Chondrocyte (in vitro differentiated cells): ENCODE measurements around the gene RMND5A. TPM values are rescaled to one million over a fixed set of nuclear protein-coding genes. Genes with fewer than 3 reads are reported as not detected.

Source experiments
- DNase-seq: peaks from one replicate; pipeline ENCODE4 v3.0.0; 2021; ENCODE audit warnings: mixed read lengths, low spot score
- H3K27ac Mint-ChIP-seq: one replicate; pipeline ENCODE4 v1.8.0; 2021; ENCODE audit warnings: mild to moderate bottlenecking, moderate library complexity, mixed read lengths; ENCODE audit not compliant: unreplicated experiment
- H3K27me3 Mint-ChIP-seq: 2 replicates; pipeline ENCODE4 v1.8.0; 2021; ENCODE audit warnings: low read depth, mixed read lengths
- H3K36me3 Mint-ChIP-seq: 2 replicates; pipeline ENCODE4 v1.8.0; 2021; ENCODE audit warnings: low read depth, mixed read lengths
- H3K4me1 Mint-ChIP-seq: 2 replicates; pipeline ENCODE4 v1.8.0; 2021; ENCODE audit warnings: low read depth, mild to moderate bottlenecking, mixed read lengths
- H3K4me3 Mint-ChIP-seq: one replicate; pipeline ENCODE4 v1.8.0; 2021; ENCODE audit warnings: mild to moderate bottlenecking, moderate library complexity, mixed read lengths; ENCODE audit not compliant: unreplicated experiment
- H3K9me3 Mint-ChIP-seq: 2 replicates; pipeline ENCODE4 v1.8.0; 2021; ENCODE audit warnings: low read depth, mixed read lengths
- total RNA-seq: library from RNA; stranded (reverse); gene quantifications from 3 replicates; pipeline ENCODE4 v1.2.1, GENCODE V29; 2021
- TF ChIP-seq, protein P1 (sequence below): fragments of 200-600 bp; sonication (generic); IDR thresholded peaks from 2 replicates; pipeline ENCODE4 v1.5.0; 2021; ENCODE audit warnings: antibody characterized with exemption, mild to moderate bottlenecking, moderate library complexity

RMND5A gene
- total RNA-seq, 1 donor from 2014 or later = 24.0 TPM

DNA sequence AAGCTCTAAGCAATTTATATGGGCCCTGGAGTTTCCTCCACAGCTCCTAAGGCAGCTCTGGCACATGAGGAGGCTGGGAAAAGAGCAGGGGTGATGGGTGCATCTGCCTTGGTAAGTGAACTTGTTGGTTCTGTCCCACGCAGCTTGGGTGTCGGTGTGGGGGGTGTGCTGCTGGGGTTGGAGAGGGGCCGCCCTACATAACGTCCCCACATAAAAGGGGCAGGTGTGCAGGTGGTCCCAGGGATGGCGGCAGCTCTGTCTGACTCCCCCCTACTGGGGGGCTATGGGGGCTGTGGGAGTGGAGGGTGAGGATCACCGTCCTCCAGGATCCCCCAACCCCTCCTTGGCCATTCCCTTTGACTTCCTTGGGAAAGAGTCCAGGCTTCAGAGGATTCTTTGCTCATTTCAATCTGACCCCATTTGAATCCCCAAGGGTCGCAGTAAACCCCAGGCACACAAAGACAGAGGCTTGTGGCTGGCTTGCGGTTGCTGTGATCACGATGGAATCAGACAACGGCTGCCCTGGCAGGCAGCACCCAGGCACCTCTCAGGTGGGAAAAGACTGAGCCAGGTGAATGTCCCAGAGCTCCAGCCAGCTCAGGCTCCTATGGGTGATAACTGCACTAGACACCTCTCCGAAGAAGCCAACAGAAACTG, 105.1 kb downstream of the RMND5A start:
- no peak overlapping the region for H3K4me3 Mint-ChIP-seq
- TF ChIP-seq, protein P1, sequence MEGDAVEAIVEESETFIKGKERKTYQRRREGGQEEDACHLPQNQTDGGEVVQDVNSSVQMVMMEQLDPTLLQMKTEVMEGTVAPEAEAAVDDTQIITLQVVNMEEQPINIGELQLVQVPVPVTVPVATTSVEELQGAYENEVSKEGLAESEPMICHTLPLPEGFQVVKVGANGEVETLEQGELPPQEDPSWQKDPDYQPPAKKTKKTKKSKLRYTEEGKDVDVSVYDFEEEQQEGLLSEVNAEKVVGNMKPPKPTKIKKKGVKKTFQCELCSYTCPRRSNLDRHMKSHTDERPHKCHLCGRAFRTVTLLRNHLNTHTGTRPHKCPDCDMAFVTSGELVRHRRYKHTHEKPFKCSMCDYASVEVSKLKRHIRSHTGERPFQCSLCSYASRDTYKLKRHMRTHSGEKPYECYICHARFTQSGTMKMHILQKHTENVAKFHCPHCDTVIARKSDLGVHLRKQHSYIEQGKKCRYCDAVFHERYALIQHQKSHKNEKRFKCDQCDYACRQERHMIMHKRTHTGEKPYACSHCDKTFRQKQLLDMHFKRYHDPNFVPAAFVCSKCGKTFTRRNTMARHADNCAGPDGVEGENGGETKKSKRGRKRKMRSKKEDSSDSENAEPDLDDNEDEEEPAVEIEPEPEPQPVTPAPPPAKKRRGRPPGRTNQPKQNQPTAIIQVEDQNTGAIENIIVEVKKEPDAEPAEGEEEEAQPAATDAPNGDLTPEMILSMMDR = no peak
- H3K36me3 Mint-ChIP-seq = peaks cover 4% of the 10 kb centered on the region
- peaks cover 34% of the 10 kb centered on the region for H3K27me3 Mint-ChIP-seq
- no peaks in the 10 kb centered on the region for H3K4me1 Mint-ChIP-seq
- H3K9me3 Mint-ChIP-seq = peaks cover 13% of the 10 kb centered on the region
- DNase-seq = no peak
- no peak overlapping the region for H3K27ac Mint-ChIP-seq

DNA sequence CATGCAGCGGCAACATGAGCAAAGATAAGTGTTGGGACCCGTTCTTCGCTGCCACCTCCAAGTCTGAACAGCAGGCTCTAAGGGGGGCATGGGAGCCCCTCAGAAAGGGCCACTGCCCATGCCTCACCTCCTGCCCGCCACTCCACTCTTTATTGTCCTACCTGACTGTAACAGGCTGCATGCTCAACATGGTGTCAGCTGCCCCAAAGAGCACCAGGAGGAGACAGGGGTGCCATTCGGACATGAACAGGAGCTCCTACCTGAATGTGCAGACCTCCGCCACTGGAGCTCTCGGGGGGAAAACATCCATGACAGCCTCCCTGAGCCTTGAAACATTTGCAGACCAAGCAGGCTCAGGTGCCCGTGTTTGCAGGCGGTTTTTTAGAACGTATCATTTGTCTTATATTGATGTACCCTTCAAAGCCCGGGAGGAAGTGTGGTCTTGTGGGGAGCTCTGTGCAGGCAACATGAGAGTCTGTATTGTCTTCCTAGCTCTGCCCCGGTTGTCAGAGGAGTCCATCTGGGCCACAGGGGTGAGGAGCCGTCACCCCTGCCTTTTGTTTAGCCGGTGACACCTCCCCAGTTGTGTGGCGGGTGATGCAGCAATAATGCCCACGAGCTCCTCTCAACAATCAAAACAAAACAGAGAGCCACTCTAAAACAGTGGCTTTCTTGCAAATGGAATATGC, 105.7 kb downstream of the RMND5A start:
- Mint-ChIP-seq H3K36me3 (peaks cover 4% of the 10 kb centered on the region), H3K27ac (no peak overlapping the region), H3K9me3 (peaks cover 13% of the 10 kb centered on the region), H3K4me3 (no peak overlapping the region), H3K4me1 (no peaks in the 10 kb centered on the region), H3K27me3 (peaks cover 33% of the 10 kb centered on the region)
- no peak for DNase-seq
- TF ChIP-seq, protein P1 = no peak

DNA sequence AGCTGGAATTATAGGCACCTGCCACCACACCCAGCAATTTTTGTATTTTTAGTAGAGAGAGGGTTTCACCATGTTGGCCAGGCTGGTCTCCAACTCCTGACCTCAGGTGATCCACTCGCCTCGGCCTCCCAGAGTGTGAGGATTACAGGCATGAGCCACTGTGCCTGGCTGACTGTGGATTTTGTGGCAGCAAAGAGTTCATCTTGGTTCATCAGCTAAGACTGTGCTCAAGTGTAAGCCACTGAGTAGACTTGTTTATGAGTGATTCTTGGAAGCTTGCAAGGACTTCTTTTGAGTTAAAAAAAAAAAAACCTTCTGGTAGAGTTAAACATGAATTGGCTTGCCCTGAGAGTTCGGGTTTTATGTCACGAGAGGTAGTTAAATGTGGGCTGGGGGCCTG, 106.9 kb downstream of the RMND5A start:
- Mint-ChIP-seq H3K36me3 (peaks cover 2% of the 10 kb centered on the region), H3K4me1 (no peaks in the 10 kb centered on the region), H3K4me3 (no peak overlapping the region), H3K27me3 (peaks cover 44% of the 10 kb centered on the region), H3K9me3 (peaks cover 10% of the 10 kb centered on the region), H3K27ac (no peak overlapping the region)
- TF ChIP-seq, protein P1 = no peak
- no peak for DNase-seq

Other genes with a start within 250 kb of the RMND5A start
- gene CHMP3, start 156.8 kb upstream of the RMND5A start, total RNA-seq = 106 to 111 TPM (median 109 TPM) in 3 replicates
- gene RNF103, start 96.4 kb upstream of the RMND5A start, total RNA-seq = 28.5 to 32.4 TPM (median 32.3 TPM) in 3 replicates
- not detected in 3 replicates for gene CD8A, start 70.6 kb downstream of the RMND5A start, total RNA-seq
- gene CD8B, start 141.6 kb downstream of the RMND5A start, total RNA-seq = not detected in 3 replicates
- gene RGPD1, start 221.8 kb downstream of the RMND5A start, total RNA-seq = 1.1 to 3.2 TPM (median 2.1 TPM) in 3 replicates